HG03139 (cell line): Measurements from ENCODE around the gene LDAH.

Experiments
- ATAC-seq: cut with Tn5 transposase; IDR thresholded peaks from one replicate; pipeline ENCODE4 v1.9.1; 2021; ENCODE audit not compliant: unreplicated experiment

Gene LDAH

DNA sequence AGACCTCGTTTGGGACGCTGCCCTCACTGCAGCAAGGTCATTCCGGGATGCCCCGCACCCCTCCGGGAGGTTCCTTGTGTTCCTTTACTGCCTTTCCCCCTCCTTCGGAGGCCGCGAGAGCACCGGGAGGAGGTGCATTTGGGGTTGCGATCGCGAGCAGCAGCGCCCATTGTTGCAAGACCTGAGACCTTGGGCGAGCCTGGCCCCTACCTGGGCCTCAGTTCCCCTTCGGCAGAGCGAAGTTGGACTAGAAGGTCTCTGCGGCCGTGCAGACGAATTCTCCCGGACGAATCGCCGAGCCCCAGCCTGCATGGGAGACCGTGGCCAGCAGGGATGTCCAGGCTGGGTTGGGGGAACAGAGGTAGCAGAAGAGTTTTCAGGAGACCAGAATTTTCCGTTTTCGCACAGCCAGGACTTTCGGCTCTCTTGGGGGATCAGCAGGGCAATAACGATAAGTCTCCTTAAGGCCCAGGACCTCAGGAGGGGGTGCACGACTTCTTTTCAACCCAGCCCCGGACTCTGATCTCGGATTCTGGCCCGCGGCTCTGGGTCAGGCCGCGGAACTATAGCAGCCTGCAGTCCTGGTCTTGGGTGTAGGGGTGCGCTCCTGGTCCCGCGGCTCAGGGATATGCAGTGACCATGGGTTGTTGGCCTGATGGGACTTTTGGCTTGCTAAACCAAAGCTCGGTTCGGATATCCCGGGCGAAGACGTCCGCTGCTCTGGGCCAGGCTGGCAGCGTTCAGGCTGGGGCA is 153.2 kb downstream of the LDAH start:
- ATAC-seq: no peak

DNA sequence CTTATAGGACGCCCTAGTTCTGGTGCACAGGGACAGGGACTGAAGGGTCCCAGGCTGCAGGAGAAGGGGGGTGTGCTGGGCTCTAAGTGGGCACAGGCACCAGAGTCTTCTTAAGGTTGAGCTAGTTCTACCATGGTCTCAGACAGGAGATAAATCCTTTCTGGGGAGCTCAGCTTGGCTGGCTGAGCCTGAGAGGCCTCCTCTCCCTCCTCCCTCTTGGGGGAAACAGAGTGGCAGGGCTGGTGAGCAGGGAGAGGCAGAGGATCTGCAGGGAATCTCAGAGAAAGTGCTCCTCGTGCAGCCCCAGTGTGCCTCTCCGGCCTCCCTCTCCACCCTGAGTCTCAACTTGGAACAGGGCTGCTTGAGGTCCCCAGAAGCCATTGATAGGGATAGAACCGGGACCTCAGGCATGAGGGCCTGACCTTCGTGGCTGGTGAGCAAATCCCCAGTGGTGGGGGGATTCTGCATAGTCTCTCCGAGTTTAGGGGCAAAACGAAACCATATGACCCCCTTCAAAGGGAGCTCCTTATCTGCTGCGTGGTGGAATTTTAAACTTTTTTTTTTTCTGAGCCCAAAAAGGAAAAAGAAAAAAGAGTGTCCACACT is 153.9 kb downstream of the LDAH start:
- ATAC-seq: no peak

DNA sequence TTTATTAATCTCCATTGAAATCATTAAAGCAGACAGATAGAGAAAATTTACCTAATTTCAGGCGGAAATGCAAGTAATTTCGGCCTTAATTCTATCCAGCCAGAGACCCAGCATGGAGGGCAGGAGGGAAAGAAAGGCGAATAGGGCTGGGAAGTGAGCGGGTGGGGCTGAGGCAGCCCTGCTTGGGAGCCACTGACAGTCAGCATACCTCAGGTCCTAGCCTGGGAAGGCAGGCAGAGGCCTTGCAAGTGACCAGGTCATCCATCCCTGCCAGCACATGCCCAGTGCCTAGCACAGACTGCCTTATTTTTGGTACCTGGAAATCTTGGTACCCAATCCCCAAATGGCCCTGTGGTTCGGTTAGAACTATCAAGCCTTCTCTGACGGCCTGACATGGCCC is 154.4 kb downstream of the LDAH start:
- ATAC-seq: no peak

DNA sequence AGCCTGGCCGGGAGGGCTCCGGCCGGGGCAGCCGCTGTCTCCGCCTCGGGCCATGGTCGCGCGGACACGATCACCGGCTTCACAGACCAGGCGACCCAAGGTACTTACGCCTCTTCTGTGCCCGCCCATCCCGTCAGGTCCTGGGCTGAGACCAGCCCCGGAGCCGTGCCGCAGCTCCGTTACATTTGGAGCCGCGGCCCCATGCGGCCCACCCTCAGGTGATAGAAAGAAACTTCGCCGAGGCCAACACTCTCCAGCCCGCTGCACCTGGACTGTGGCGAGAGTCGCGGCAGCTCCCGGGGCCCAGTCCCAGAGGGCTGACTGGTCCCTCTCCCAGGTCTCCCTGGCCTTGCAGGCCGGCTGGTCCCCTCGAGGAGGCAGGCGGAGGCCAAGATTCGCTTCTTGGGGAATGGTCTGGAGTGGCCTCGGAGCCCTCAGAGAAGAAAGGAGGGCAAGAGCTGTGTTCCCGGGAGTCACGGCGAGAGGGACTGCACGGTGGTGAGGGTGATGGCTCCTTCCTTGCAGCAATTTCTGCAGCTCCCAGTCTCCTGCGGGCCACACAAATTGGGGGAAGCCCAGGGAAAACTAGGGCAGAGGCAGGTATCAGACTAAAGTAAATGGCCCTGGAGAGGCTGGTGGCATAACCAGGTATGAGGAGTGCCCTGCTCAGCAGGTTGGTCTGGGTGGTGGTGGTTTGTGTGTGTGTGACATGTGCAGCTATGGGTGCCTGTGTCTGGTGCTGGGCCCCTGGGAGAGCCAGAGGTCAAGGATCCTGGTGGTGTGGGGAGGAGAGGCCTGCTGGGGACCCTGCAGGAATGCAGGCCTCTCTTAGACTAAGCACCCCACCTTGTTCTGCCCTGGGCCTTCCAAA is 155.1 kb downstream of the LDAH start:
- no peak for ATAC-seq

DNA sequence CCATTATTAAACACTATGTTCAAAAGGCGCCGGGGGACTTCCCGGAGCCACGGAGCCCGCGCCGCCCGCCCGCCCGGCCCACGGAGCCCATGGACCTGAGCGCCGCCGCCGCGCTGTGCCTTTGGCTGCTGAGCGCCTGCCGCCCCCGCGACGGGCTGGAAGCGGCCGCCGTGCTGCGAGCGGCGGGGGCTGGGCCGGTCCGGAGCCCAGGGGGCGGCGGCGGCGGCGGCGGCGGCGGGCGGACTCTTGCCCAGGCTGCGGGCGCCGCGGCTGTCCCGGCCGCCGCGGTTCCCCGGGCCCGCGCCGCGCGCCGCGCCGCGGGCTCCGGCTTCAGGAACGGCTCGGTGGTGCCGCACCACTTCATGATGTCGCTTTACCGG is 155.8 kb downstream of the LDAH start:
- no peak for ATAC-seq

DNA sequence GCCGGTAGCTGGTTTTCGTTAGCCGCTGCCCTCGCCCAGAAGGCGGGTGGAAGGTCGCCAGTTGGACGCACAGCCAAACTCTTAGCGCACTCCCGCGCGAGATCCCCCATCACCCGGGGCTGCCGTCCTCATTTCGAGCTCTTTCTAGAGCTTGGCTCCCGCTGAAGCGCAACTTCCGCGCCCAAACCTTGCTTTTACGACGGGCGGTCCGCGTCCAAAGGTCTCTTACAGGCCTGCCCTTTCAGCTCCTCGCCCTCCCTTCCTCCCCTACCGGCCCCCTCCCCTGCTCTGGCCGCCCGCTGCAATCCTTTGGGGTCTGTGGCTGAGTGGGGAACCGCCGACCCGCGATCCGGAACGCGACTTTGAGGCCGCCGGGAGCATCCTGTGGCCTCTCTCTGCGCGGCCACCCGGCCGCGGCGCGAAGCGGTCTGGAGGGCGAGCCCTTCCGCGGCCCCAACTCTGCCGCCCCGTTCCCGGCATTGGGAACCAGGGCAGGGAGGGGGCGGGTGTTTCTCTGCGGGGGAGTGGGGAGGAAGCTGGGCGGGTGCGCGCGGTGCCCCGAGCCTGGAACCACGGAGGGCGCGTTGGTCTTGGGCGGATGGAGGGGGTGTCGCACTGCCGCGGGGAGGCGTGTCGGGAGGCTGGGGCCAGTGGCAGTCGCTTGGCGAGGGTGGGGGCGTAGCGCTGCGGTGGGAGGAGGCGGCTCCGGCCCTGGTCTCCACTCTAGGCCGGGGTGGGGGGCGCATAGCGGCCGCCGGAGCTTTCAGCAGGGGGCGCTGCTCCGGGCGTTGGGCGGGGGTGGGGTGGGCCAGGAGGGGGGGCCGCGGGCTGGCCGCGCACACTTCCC is 156.4 kb downstream of the LDAH start, which contains the start of gene GDF7:
Gene GDF7, plus strand, starts transcription at position 841 of the 847 bp plus-strand sequence. CDS start 96 bp downstream, outside the sequence.
- no peak for ATAC-seq

DNA sequence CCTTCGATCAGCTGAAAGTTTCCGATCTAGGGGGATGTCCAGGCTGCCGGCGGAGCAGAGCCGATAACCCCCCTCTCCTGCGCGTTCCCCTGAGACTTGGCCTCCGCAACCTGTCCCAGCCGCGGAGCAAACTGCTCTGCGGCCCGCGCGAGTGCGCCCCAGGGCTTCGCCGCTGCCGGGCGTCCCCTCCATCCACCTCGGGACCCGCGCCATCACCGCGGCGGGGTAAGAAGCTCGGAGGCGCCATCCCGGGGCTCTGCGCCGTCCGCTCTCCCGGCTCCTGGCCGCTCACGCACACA is 156.9 kb downstream of the LDAH start:
- ATAC-seq: no peak

DNA sequence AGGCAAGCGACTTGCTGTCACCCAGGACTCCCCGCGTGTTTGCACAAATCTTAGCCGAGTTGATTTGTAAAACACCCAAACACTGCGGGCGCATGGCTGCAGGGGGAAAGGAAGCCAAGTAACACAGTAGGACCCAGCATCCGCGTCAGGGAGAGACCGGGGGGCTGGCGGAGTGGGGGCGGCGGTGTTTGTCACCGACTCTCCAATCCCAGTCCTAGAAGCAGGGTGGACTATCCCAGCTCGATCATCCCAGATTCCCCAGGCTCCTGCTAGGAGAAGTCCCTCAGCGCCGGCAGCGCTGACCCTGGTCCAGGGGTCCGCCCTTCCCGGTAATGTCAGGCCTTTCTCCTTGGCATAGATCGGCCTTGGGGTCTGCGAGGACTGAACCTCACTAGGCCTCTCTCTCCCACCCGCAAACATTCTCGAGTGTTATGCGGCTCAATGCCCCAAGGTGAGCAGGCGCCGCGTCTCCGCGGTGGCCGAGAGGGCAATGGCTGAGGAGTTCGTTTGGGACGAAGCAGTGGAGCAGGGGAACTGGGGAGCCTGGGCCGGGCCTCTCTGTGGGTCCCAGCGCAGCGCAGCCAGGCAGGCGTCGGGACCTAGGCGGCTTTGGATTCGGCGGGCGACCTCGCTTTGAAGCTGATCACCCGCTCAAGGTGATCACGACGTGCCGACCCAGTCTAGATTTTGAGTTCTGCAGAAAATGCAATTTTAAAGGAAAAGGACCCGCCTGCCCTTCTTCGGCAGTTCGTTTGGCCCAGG is 157.5 kb downstream of the LDAH start:
- no peak for ATAC-seq

DNA sequence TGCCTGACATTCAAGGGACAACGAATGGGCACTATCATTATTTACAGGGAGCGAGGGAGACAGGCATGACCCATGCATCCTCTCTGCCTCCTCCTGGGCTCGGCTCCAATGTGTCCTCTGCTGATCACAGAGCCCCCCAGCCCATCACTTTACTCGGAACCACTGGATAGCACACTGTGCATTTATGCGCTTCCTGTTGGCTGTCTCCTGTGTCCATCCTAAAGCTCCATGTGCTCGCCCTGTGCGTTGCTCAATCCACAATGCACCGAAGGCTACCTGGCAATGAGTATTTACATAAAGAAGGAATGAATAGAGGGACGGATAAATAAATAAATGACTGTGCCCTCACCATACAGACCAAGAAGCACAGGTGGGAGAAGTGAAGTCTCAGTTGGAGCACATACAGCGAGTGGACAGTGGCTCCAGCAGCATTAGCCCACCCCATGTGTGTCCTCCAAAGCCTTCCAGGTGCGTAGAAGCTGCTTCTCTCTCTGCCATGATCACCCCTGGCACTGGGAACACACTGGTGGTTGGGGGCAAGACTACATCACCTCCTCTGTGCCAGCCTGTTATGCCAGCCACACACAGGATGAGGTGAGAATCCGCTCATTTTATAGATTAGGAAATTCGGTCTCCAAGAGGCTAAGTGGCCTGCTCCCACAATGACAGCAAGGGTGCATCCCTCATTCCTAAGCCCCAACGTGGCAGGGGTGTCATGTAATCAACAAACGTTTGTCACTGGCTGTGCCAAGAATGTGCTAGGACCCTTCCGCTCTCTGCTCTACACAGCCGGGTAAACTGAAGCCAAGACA is 158.3 kb downstream of the LDAH start:
- ATAC-seq: no peak

DNA sequence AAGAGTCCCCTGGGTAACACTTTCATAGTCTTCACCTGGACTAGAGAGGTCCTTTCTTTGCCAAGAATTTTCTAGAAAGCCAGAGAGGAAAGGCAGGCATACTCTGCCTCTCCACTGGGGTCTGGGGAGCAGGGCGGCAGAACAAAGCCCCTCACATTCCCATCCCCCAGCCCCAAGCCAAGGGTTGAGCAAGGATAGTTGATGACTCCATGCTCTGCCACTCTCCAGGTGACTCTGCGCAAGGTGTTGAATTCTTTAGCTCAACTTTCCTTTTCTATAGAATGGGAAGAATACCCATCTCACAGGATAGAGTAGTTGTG is 158.9 kb downstream of the LDAH start:
- no peak for ATAC-seq

DNA sequence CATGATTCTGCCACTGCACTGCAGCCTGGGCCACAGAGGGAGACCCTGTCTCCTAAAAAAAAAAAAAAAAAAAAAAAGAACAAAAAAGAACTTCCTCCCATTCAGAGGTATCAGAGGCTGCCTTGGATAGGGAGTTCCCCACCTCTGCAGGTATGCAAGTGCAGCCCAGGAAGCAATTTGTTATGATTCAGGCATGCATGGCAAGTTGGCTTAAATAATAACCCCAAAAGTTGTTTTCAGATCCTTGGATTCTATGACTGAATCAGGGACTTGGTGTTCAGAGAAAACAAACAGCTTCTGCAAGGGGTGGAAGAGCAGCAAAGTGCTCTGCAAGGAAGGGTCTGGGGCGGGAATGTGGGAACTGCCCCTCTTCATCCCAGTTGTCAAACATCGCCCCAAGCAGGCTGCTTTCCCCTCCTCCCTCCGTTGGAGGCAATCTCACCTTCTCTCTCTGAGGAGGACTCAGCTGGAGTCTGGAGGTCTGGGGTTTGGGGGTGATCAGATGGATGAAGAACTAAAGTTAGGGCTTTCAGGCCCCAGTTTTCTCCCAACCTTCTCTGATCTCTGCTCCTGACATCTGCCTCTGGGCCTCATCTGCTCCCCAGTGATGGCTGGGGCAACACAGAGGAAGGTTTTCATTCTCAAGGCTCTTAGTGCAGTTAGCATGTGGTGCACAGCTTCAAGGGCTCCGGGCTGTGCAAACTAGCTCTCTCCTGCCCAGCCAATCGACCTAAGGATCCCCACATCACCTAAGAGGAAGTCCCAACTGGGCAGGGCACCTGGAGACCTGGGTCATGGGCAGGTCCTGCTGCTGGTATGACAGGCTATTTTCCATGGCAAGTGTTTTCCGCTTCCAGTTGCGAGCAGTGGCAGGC is 159.5 kb downstream of the LDAH start:
- no peak for ATAC-seq

DNA sequence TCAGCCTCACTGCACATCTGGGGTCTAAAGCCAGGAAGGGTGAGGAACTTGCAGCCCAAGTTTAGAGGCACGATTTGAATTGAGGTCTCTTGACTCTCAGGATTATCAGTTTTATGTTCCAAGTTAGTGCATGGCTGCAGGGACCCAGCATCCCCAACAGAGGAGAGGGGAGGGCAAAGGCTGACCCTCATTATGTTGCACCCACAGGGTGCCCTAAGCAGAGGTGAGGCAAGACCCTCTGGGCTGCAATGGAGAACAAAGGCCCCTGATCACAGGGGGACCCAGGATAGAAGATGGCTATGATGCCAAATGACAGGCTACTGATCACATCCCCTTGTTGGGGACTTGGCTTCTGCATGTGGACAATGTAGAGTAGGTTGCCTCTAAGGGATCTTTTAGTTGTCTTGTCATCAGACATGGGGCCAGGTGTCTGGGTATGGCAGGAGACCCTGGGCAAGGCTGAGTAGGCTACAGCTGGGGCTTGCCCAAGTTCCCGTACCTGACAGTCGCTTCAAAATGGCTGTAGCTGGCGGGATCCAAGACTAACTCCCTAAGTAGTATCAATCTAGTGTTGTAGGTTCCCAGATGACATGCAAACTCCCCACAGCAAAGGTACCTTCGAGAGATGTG is 160.5 kb downstream of the LDAH start:
- ATAC-seq: no peak

DNA sequence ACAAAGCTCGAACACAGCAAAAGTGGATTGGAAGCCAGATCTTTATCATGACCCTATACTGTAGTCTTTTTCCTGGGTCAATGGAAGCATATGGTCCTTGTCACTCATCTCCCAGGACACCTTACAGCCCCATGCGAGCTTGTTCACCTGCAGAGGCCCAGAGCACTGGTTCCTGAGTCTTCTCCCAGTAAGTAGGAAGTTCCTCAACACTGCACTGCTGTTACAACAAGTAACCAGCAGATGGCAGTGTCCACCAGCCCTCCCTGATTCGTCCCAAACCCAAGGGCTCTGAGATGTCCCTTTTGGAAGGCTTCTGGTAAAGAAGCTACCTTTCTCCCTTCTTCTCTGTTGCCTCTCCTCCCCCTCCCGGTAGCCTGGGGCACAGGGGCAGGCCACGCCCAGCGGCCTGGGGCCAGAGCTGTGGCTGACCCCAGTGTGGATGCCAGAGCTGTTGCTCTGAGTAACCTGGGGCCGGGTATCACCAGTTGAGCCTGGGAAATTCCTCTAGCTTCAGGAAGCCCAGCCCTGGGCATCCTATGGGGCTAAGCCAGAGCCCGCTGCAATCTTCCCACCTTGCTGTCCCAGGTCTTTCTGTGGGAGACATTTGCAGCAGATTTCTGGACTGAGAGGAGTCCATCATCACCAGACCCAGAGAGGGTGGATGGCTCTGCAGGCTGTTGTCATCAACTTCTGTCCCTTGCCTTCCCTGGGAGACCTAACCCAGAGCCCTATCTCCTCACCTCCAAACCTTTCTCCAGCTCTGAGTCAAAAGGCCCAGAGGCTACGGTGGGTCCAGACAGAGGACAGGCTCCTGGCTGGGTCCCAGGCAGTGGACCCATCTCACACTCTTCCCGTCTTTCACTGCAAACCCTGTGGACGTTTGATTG is 161.2 kb downstream of the LDAH start:
- no peak for ATAC-seq

DNA sequence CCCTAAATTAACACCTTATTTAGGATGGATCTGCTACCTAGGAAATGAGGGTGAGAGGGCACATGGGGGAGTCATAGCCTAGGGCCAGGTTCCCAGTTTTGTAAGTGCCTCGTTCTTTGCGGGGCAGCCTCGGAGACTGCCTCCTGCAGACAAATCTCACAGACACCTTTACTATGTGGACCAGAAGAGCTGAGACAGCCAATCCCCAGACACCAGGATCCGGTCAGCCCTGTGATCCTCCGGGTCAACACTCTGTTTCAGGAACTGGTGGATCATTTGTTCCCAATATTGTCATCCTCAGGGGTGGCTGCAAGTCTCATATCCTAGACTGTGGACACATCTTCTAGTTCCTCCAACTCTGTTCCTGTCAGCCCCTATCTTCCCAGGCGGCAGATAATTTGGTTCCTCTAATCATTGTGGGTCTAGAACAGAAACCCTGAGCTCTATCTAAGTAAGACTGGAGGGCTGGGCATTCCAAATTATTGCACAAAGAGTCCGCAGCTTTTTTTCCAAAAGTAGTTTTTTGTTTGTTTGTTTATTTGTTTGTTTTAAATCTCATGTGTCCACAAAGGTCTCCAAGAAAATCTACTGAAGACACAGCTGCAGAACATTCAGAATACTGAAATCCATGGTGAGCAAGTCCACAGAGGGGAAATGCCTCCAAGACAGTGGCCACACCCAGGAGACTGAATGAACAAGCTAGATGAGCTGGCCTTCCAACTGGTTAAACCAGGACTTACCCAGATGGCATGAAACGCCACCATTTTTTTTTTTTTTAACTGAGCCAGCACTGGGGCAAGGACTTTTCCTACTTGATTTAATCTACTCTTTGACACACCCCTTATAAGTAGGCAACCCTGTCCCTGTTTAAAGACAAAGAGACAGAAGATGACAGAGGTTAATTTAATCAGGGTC is 162.1 kb downstream of the LDAH start:
- no peak for ATAC-seq

DNA sequence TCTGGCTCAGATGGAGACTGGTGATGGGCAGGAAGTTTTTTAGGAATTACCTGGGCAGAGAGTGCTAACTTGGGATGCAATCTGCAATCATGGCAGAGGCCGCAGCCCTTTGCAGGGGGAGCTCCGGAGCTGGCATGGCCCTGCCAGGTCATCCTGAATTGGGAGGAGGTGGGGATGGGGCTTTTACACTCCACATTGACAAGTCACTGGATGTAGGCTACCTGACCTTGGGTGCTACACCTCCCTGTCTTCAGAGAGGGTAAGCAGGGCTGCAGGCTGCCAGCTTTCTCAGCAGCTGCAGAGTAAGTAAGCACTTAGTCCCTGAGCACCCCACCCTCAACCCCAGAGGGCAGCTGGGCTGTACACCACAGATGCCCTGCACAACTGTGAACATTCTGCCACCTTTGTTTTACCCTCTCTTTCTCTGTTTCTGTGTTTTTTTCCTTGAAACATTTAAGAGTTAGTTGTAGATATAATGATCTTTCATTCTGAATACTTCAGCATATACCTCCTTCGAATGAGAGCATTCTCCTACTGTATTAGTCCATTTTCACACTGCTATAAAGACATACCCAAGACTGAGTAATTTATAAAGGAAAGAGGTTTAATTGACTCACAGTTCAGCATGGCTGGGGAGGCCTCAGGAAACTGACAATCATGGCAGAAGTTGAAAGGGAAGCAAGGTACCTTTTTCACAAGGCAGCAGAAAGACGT is 165.2 kb downstream of the LDAH start:
- no peak for ATAC-seq

DNA sequence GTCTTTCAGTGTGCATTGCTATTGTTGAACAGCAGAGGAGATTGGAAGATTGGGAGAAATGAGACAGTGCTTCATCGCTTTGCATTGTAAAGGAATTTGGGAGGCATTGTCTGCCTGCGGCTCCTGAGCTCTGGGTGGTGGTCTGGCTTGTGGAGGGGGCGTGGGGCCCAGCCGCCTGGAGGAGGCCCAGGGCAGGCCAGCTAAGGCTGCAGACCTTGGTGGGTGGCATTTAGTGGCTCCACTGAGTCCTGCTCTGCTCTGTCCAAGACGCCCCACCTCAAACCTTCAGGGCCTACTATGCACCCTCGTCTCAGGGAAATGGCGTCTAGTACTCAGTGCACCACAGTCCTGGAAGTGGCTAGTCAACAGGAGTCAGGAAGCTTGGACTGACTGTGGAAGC is 166.3 kb downstream of the LDAH start:
- no peak for ATAC-seq
